WTC11 (cell line): ENCODE measurements around the gene TEX55.

ENCODE experiments used
- ATF2 ChIP-seq: sonication (generic); formaldehyde crosslinking; IDR thresholded peaks from 2 replicates; pipeline ENCODE4 v1.8.1; 2022; ENCODE audit warnings: low read depth, missing genetic modification reagents, borderline replicate concordance
- CBFB ChIP-seq: sonication (generic); formaldehyde crosslinking; IDR thresholded peaks from 2 replicates; pipeline ENCODE4 v1.8.1; 2022; ENCODE audit warnings: mild to moderate bottlenecking, low read depth, missing genetic modification reagents
- CREB1 ChIP-seq: sonication (generic); formaldehyde crosslinking; IDR thresholded peaks from 2 replicates; pipeline ENCODE4 v1.8.0; 2023; ENCODE audit warnings: mild to moderate bottlenecking, missing genetic modification reagents
- CTCF ChIP-seq: fragments of 200-600 bp; IDR thresholded peaks from 2 replicates; pipeline ENCODE4 v1.8.0; 2022; ENCODE audit warnings: antibody characterized with exemption
- E2F4 ChIP-seq: sonication (generic); formaldehyde crosslinking; IDR thresholded peaks from 2 replicates; pipeline ENCODE4 v1.8.1; 2022; ENCODE audit warnings: low read depth, mild to moderate bottlenecking, moderate library complexity, missing genetic modification reagents, borderline replicate concordance
- ESRRA ChIP-seq: sonication (generic); formaldehyde crosslinking; IDR thresholded peaks from 2 replicates; pipeline ENCODE4 v1.8.1; 2022; ENCODE audit warnings: mild to moderate bottlenecking, missing genetic modification reagents, borderline replicate concordance
- GRHL2 ChIP-seq: fragments of 250-450 bp; sonication (Bioruptor Pico); IDR thresholded peaks from 2 replicates; pipeline ENCODE4 v1.8.0; 2022; ENCODE audit warnings: mild to moderate bottlenecking, moderate library complexity; ENCODE audit not compliant: insufficient replicate concordance, severe bottlenecking
- IRF1 ChIP-seq: sonication (generic); formaldehyde crosslinking; IDR thresholded peaks from 2 replicates; pipeline ENCODE4 v1.8.0; 2023; ENCODE audit warnings: missing genetic modification reagents
- NR3C1 ChIP-seq: sonication (generic); formaldehyde crosslinking; conservative IDR thresholded peaks from 2 replicates; pipeline ENCODE4 v1.8.1; 2023; ENCODE audit warnings: low read depth, mild to moderate bottlenecking, missing genetic modification reagents
- TP53 ChIP-seq: sonication (generic); formaldehyde crosslinking; IDR thresholded peaks from 2 replicates; pipeline ENCODE4 v1.8.1; 2023; ENCODE audit warnings: mild to moderate bottlenecking, missing genetic modification reagents
- USF1 ChIP-seq: sonication (generic); formaldehyde crosslinking; IDR thresholded peaks from 2 replicates; pipeline ENCODE4 v1.8.0; 2022; ENCODE audit warnings: mild to moderate bottlenecking, missing genetic modification reagents
- ZNF317 ChIP-seq: sonication (generic); formaldehyde crosslinking; IDR thresholded peaks from 2 replicates; pipeline ENCODE4 v1.8.1; 2023; ENCODE audit warnings: low read depth, mild to moderate bottlenecking, moderate library complexity, missing genetic modification reagents, borderline replicate concordance

GRCh38 chr3:119125342-119125741 lies 20.6 kb upstream of the TEX55 start:
- no peak for TF ChIP-seq IRF1
- no peak for TF ChIP-seq CTCF
- no peak for TF ChIP-seq USF1 (CRISPR knock-in tag)
- TF ChIP-seq ZNF317 (CRISPR knock-in tag), result no peak
- TF ChIP-seq E2F4, result no peak
- no peak for TF ChIP-seq GRHL2
- no peak for TF ChIP-seq CREB1
- TF ChIP-seq NR3C1 (CRISPR knock-in tag), result no peak
- no peak for TF ChIP-seq ESRRA (CRISPR knock-in tag)
- no peak for TF ChIP-seq ATF2 (CRISPR knock-in tag)
- no peak for TF ChIP-seq CBFB
- TF ChIP-seq TP53 (CRISPR knock-in tag), result no peak
